IMR-90 (cell line): ENCODE measurements around the gene ACSS1. TPM values are rescaled to one million over a fixed set of nuclear protein-coding genes. Genes with fewer than 3 reads are reported as not detected.

Experiments used
- ATAC-seq: fragments of 200-7000 bp; cut with Tn5 transposase; 2 replicates; pipeline ENCODE4 v1.9.1; 2020; ENCODE audit warnings: low read depth, mild to moderate bottlenecking, moderate library complexity
- BruUV-seq: library from RNA; stranded (reverse); fragments of 400-500 nt; replicated peaks from 2 replicates; lab custom pipeline; 2021; lab: Mats Ljungman, UMichigan
- CTCF ChIA-PET: fragments of 300-600 bp; formaldehyde crosslinking; extraction: SDS; loops from one replicate; lab custom pipeline; 2021; ENCODE audit warnings: antibody characterized with exemption; lab: Yijun Ruan, JAX
- POLR2A ChIA-PET: fragments of 300-600 bp; sonication (Branson Sonifier 250); formaldehyde crosslinking; loops from one replicate; lab custom pipeline; 2022; ENCODE audit warnings: antibody characterized with exemption; ENCODE audit not compliant: unreplicated experiment; lab: Charles Lee
- DNase-seq: peaks from one replicate; pipeline ENCODE4 v3.0.0; 2013
- H2AFZ ChIP-seq: replicated peaks from 2 replicates; pipeline ENCODE3; 2013; ENCODE audit warnings: low read length, mild to moderate bottlenecking; ENCODE audit not compliant: poor library complexity
- H2AK5ac ChIP-seq: 2 replicates; pipeline ENCODE4 v1.6.1; 2013; ENCODE audit warnings: low read depth, low read length, inconsistent platforms
- H2AK9ac ChIP-seq: replicated peaks from 2 replicates; pipeline ENCODE3; 2013; ENCODE audit warnings: mild to moderate bottlenecking, low read depth, low read length, moderate library complexity; ENCODE audit not compliant: poor library complexity
- H2BK120ac ChIP-seq: 2 replicates; pipeline ENCODE4 v1.6.1; 2013; ENCODE audit warnings: low read depth, low read length, inconsistent platforms
- H2BK15ac ChIP-seq: 3 replicates; pipeline ENCODE4 v1.6.1; 2013; ENCODE audit warnings: low read depth, low read length, inconsistent platforms
- H2BK20ac ChIP-seq: 2 replicates; pipeline ENCODE4 v1.6.1; 2013; ENCODE audit warnings: low read depth, mild to moderate bottlenecking, inconsistent platforms, low read length, moderate library complexity
- H2BK5ac ChIP-seq: 2 replicates; pipeline ENCODE4 v1.6.1; 2013; ENCODE audit warnings: mild to moderate bottlenecking, low read depth, low read length, inconsistent platforms; ENCODE audit not compliant: poor library complexity, severe bottlenecking
- H3K14ac ChIP-seq: replicated peaks from 2 replicates; pipeline ENCODE4 v1.6.1; 2013; ENCODE audit warnings: low read depth, low read length, inconsistent platforms
- H3K18ac ChIP-seq: 2 replicates; pipeline ENCODE4 v1.6.1; 2013; ENCODE audit warnings: low read depth, low read length, control low read depth
- H3K23ac ChIP-seq: 2 replicates; pipeline ENCODE4 v1.6.1; 2013; ENCODE audit warnings: low read depth, low read length, inconsistent platforms
- H3K27ac ChIP-seq: 2 replicates; pipeline ENCODE4 v1.5.1; 2013; ENCODE audit warnings: mild to moderate bottlenecking, control low read depth, low read length; ENCODE audit not compliant: insufficient read depth
- H3K27me3 ChIP-seq: 2 replicates; pipeline ENCODE4 v1.6.1; 2013; ENCODE audit warnings: low read length; ENCODE audit not compliant: control insufficient read depth, insufficient read depth
- H3K36me3 ChIP-seq: 2 replicates; pipeline ENCODE4 v1.6.1; 2013; ENCODE audit warnings: low read length, mixed read lengths; ENCODE audit not compliant: control insufficient read depth, insufficient read depth
- H3K4ac ChIP-seq: 2 replicates; pipeline ENCODE4 v1.6.1; 2013; ENCODE audit warnings: low read depth, low read length, inconsistent platforms
- H3K4me1 ChIP-seq: 2 replicates; pipeline ENCODE4 v1.6.1; 2013; ENCODE audit warnings: low read length, mixed read lengths; ENCODE audit not compliant: control insufficient read depth, insufficient read depth
- H3K4me2 ChIP-seq: 2 replicates; pipeline ENCODE4 v1.6.1; 2013; ENCODE audit warnings: low read depth, mild to moderate bottlenecking, control low read depth, low read length, moderate library complexity
- H3K4me3 ChIP-seq: 2 replicates; pipeline ENCODE4 v1.5.1; 2013; ENCODE audit warnings: low read depth, mild to moderate bottlenecking, control low read depth, low read length, moderate library complexity; ENCODE audit not compliant: insufficient read depth
- H3K56ac ChIP-seq: 2 replicates; pipeline ENCODE4 v1.6.1; 2013; ENCODE audit warnings: low read length, inconsistent platforms; ENCODE audit not compliant: insufficient read depth; ENCODE audit errors: extremely low read depth
- H3K79me1 ChIP-seq, 2 experiments: 2 replicates each; pipeline ENCODE4 v1.6.1; 2013; ENCODE audit warnings: low read length in 2 of 2, inconsistent platforms in 1 of 2, low read depth in 1 of 2
- H3K9ac ChIP-seq: 2 replicates; pipeline ENCODE4 v1.6.1; 2013; ENCODE audit warnings: low read depth, low read length, control low read depth
- H3K9me1 ChIP-seq: 2 replicates; pipeline ENCODE4 v1.6.1; 2013; ENCODE audit warnings: low read length, inconsistent platforms; ENCODE audit not compliant: insufficient read depth
- H3K9me3 ChIP-seq: 2 replicates; pipeline ENCODE4 v1.6.1; 2013; ENCODE audit warnings: low read length; ENCODE audit not compliant: control insufficient read depth, insufficient read depth
- H4K20me1 ChIP-seq: 2 replicates; pipeline ENCODE4 v1.6.1; 2013; ENCODE audit warnings: low read length, inconsistent platforms; ENCODE audit not compliant: insufficient read depth
- H4K5ac ChIP-seq: 2 replicates; pipeline ENCODE4 v1.6.1; 2013; ENCODE audit warnings: mild to moderate bottlenecking, low read depth, low read length, control low read depth
- H4K8ac ChIP-seq, 2 experiments: 2 replicates each; pipeline ENCODE4 v1.6.1; 2013; ENCODE audit warnings: low read depth in 2 of 2, low read length in 2 of 2, control low read depth in 1 of 2, inconsistent platforms in 1 of 2
- H4K91ac ChIP-seq: 2 replicates; pipeline ENCODE4 v1.6.1; 2013; ENCODE audit warnings: low read depth, low read length, inconsistent platforms; ENCODE audit not compliant: insufficient read depth
- BHLHE40 ChIP-seq: fragments of 150-350 bp; IDR thresholded peaks from 2 replicates; pipeline ENCODE4 v1.6.1; 2016; ENCODE audit warnings: mild to moderate bottlenecking, low read depth, low read length
- CEBPB ChIP-seq: IDR thresholded peaks from 2 replicates; pipeline ENCODE4 v1.6.1; 2012; ENCODE audit warnings: low read depth, low read length, improper control_type of control experiment
- CHD1 ChIP-seq: IDR thresholded peaks from 2 replicates; pipeline ENCODE4 v1.6.1; 2012; ENCODE audit warnings: low read depth, low read length, improper control_type of control experiment
- CTCF ChIP-seq: conservative IDR thresholded peaks from 2 replicates; pipeline ENCODE4 v1.5.1; 2012; ENCODE audit warnings: mild to moderate bottlenecking, low read depth, low read length, improper control_type of control experiment
- FOS ChIP-seq: fragments of 150-350 bp; IDR thresholded peaks from 2 replicates; pipeline ENCODE4 v1.6.1; 2016; ENCODE audit warnings: low read depth, low read length
- MAFK ChIP-seq: IDR thresholded peaks from 2 replicates; pipeline ENCODE4 v1.6.1; 2012; ENCODE audit warnings: low read depth, low read length, improper control_type of control experiment
- MAZ ChIP-seq: IDR thresholded peaks from 2 replicates; pipeline ENCODE4 v1.6.1; 2012; ENCODE audit warnings: low read depth, mild to moderate bottlenecking, low read length, improper control_type of control experiment, moderate library complexity, borderline replicate concordance
- MXI1 ChIP-seq: IDR thresholded peaks from 2 replicates; pipeline ENCODE4 v1.6.1; 2012; ENCODE audit warnings: low read depth, mild to moderate bottlenecking, low read length, moderate library complexity, borderline replicate concordance
- NFE2L2 ChIP-seq: fragments of 150-350 bp; IDR thresholded peaks from 2 replicates; pipeline ENCODE4 v1.6.1; 2016; ENCODE audit warnings: low read depth, mild to moderate bottlenecking, low read length
- POLR2A ChIP-seq: IDR thresholded peaks from 2 replicates; pipeline ENCODE4 v1.6.1; 2012; ENCODE audit warnings: mild to moderate bottlenecking, low read depth, low read length
- RAD21 ChIP-seq: IDR thresholded peaks from 2 replicates; pipeline ENCODE4 v1.6.1; 2012; ENCODE audit warnings: low read length, improper control_type of control experiment
- RCOR1 ChIP-seq: IDR thresholded peaks from 2 replicates; pipeline ENCODE4 v1.6.1; 2012; ENCODE audit warnings: mild to moderate bottlenecking, low read length, improper control_type of control experiment; ENCODE audit not compliant: insufficient replicate concordance
- RFX5 ChIP-seq: IDR thresholded peaks from 2 replicates; pipeline ENCODE4 v1.8.0; 2012; ENCODE audit warnings: low read depth, mild to moderate bottlenecking, low read length, moderate library complexity
- SMC3 ChIP-seq: fragments of 150-350 bp; IDR thresholded peaks from 2 replicates; pipeline ENCODE4 v1.6.1; 2016; ENCODE audit warnings: low read depth, mild to moderate bottlenecking, antibody characterized with exemption, low read length, moderate library complexity
- USF2 ChIP-seq: fragments of 150-350 bp; IDR thresholded peaks from 2 replicates; pipeline ENCODE4 v1.6.1; 2017; ENCODE audit warnings: mild to moderate bottlenecking, antibody characterized with exemption, low read length, low read depth
- WGBS, 2 experiments: methylation state at CpG; one replicate each; pipeline versions ENCODE4 v1.1.5 to v1.1.7; 2013; ENCODE audit warnings: missing lambda C conversion rate in 2 of 2; ENCODE audit not compliant: insufficient read length in 1 of 2; ENCODE audit errors: extremely low coverage in 2 of 2; 5-methylcytosine and 5-hydroxymethylcytosine counted together
- dilution Hi-C: fragments of 300-500 bp; cut with HindIII; formaldehyde crosslinking; loops from one replicate; pipeline ENCODE4 v1.14.3; 2018; ENCODE audit warnings: low sequenced_read_pairs; ENCODE audit not compliant: unreplicated experiment
- in situ Hi-C: fragments of 300-500 bp; cut with MboI; formaldehyde crosslinking; loops from 3 replicates; pipeline ENCODE4 v1.14.3; 2019; ENCODE audit warnings: low sequenced_read_pairs, inconsistent platforms, mixed read lengths
- intact Hi-C: fragments of 100-400 bp; cut with micrococcal nuclease; formaldehyde crosslinking; loops from 2 replicates; pipeline ENCODE4 v1.10.0; 2022
- polyA plus RNA-seq, 3 experiments: library from polyadenylated mRNA; depleted of rRNA; stranded (reverse); fragments of >200 nt; gene quantifications; 2 replicates each; pipeline ENCODE4 v1.2.3, GENCODE V29; 2012; ENCODE audit warnings: low replicate concordance in 1 of 3
- total RNA-seq: library from RNA; depleted of rRNA; stranded (reverse); fragments of >200 nt; gene quantifications from 2 replicates; pipeline ENCODE4 v1.2.3, GENCODE V29; 2012
- TF ChIP-seq, protein P1 (sequence below): fragments of 150-350 bp; IDR thresholded peaks from 2 replicates; pipeline ENCODE4 v1.6.1; 2016; ENCODE audit warnings: low read depth, mild to moderate bottlenecking, low read length, moderate library complexity, borderline replicate concordance

Gene ACSS1
- total and polyA plus RNA-seq, 2 of the 4 experiments (the other 2 are of a cell fraction), result 0.72 to 1.2 TPM

- Histone ChIP-seq H3K4me1 (no peaks in the 10 kb centered on the region), H3K18ac (no peak overlapping the region), H4K8ac (no peak overlapping the region), H3K36me3 (no peaks in the 10 kb centered on the region), H2AFZ (no peak overlapping the region), H2AK5ac (no peak overlapping the region), H2BK120ac (no peak overlapping the region), H2AK9ac (no peak overlapping the region), H3K14ac (no peak overlapping the region), H3K27me3 (no peaks in the 10 kb centered on the region; the same call in none of the 2 replicates), H4K91ac (no peak overlapping the region), H3K79me1 (no peaks in the 10 kb centered on the region), H3K56ac (no peak overlapping the region), H3K27ac (no peak overlapping the region), H4K5ac (no peak overlapping the region), H4K20me1 (no peaks in the 10 kb centered on the region), H3K23ac (no peak overlapping the region), H3K9me3 (no peaks in the 10 kb centered on the region), H3K4me2 (no peak overlapping the region), H2BK15ac (no peak overlapping the region), H3K9me1 (no peaks in the 10 kb centered on the region), H3K4ac (no peak overlapping the region), H2BK5ac (no peak overlapping the region), H3K4me3 (no peak overlapping the region), H2BK20ac (no peak overlapping the region), H3K9ac (no peak overlapping the region)
- TF ChIP-seq, protein P1, sequence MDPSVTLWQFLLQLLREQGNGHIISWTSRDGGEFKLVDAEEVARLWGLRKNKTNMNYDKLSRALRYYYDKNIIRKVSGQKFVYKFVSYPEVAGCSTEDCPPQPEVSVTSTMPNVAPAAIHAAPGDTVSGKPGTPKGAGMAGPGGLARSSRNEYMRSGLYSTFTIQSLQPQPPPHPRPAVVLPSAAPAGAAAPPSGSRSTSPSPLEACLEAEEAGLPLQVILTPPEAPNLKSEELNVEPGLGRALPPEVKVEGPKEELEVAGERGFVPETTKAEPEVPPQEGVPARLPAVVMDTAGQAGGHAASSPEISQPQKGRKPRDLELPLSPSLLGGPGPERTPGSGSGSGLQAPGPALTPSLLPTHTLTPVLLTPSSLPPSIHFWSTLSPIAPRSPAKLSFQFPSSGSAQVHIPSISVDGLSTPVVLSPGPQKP, result no peak
- TF ChIP-seq NFE2L2, result no peak
- no peak for TF ChIP-seq RAD21
- TF ChIP-seq RFX5, result no peak
- TF ChIP-seq CHD1, result no peak
- no peak for TF ChIP-seq FOS
- TF ChIP-seq BHLHE40, result no peak
- TF ChIP-seq CEBPB, result no peak
- no peak for TF ChIP-seq RCOR1
- TF ChIP-seq MAZ, result no peak
- TF ChIP-seq SMC3, result no peak
- no peak for TF ChIP-seq USF2
- no peak for TF ChIP-seq MAFK
- no peak for TF ChIP-seq MXI1
- TF ChIP-seq POLR2A, result no peak
- no peak for TF ChIP-seq CTCF
- DNase-seq (no peak), ATAC-seq (no peak)
- 87% methylated on average over 3 of the region's 14 CpGs; no CpG with 5 or more reads in 1 of the 2 experiments for WGBS, 2 experiments
- POLR2A ChIA-PET, result no interaction called here
- CTCF ChIA-PET, result no interaction called here
- intact Hi-C loops, result no loop called here
- dilution Hi-C loops, result no loop called here
- no TSS peak for BruUV-seq
- in situ Hi-C loops, result no loop called here
Measured at GRCh38 chr20:25025091-25025861, 32.7 kb downstream of the ACSS1 start.
